A549 (cell line): ENCODE measurements around the gene TAPBPL. TPM values are rescaled to one million over a fixed set of nuclear protein-coding genes. Genes with fewer than 3 reads are reported as not detected.

Experiments used
- ATAC-seq, 2 experiments: fragments of 200-7000 bp in 1 of 2; fragments of >200 bp in 1 of 2; cut with Nextera tagmentation in 1 of 2; cut with Tn5 transposase in 1 of 2; 3 replicates each; pipeline versions ENCODE4 v1.8.0 to v1.9.1; 2018 to 2020; ENCODE audit warnings: mild to moderate bottlenecking in 1 of 2, moderate library complexity in 1 of 2
- CTCF ChIA-PET: fragments of 300-600 bp; sonication (Branson Sonifier 250); formaldehyde crosslinking; extraction: SDS; loops from one replicate; lab custom pipeline; 2021; ENCODE audit warnings: antibody characterized with exemption, inconsistent platforms; lab: Yijun Ruan, JAX
- POLR2A ChIA-PET: fragments of 350-600 bp; formaldehyde crosslinking; extraction: SDS; loops from one replicate; lab custom pipeline; 2021; ENCODE audit warnings: antibody characterized with exemption, inconsistent platforms; lab: Yijun Ruan, JAX
- DNase-seq, 2 experiments: peaks; one replicate each; pipeline versions ENCODE4 v3.0.0 to v3.0.0-alpha.2; 2011 to 2016; ENCODE audit warnings: low read depth in 1 of 2, low spot score in 1 of 2
- FAIRE-seq: peaks from 2 replicates; lab custom pipeline; 2011; peaks lifted over from hg19 to GRCh38; lab: Jason Lieb, UNC
- H3K27ac ChIP-seq, 2 experiments: fragments of >200 bp; sonication (Bioruptor Twin); formaldehyde crosslinking; 3 replicates each; pipeline ENCODE4 v1.5.1; 2016 to 2017
- H3K4me1 ChIP-seq: fragments of >200 bp; sonication (Bioruptor Twin); formaldehyde crosslinking; 3 replicates; pipeline ENCODE4 v1.6.1; 2016
- H3K4me2 ChIP-seq: fragments of >200 bp; sonication (Bioruptor Twin); formaldehyde crosslinking; 3 replicates; pipeline ENCODE4 v1.6.1; 2016
- H3K4me3 ChIP-seq: fragments of >200 bp; sonication (Bioruptor Twin); formaldehyde crosslinking; 3 replicates; pipeline ENCODE4 v1.5.1; 2016
- H3K9me3 ChIP-seq: fragments of >200 bp; sonication (Bioruptor Twin); formaldehyde crosslinking; 3 replicates; pipeline ENCODE4 v1.6.1; 2016
- BCL3 ChIP-seq: fragments of >200 bp; sonication (Bioruptor Twin); formaldehyde crosslinking; IDR thresholded peaks from 3 replicates; pipeline ENCODE4 v1.6.1; 2016
- BHLHE40 ChIP-seq: IDR thresholded peaks from 2 replicates; pipeline ENCODE4 v1.6.1; 2012; ENCODE audit warnings: low read depth, low read length, inconsistent platforms
- CEBPB ChIP-seq, 2 experiments: fragments of >200 bp in 1 of 2; sonication (Bioruptor Twin) in 1 of 2; formaldehyde crosslinking in 1 of 2; IDR thresholded peaks; 2 replicates each; pipeline ENCODE4 v1.6.1; 2012 to 2016
- CTCF ChIP-seq: fragments of >200 bp; sonication (Bioruptor Twin); formaldehyde crosslinking; IDR thresholded peaks from 3 replicates; pipeline ENCODE4 v1.5.1; 2016
- EHMT2 ChIP-seq: fragments of 200-600 bp; sonication (generic); IDR thresholded peaks from 2 replicates; pipeline ENCODE4 v1.6.1; 2016; ENCODE audit warnings: antibody characterized with exemption, low read depth, mild to moderate bottlenecking, moderate library complexity
- ESRRA ChIP-seq: fragments of 150-350 bp; IDR thresholded peaks from 2 replicates; pipeline ENCODE4 v1.6.1; 2014; ENCODE audit warnings: mild to moderate bottlenecking, low read length, borderline replicate concordance
- FOSL2 ChIP-seq, 2 experiments: fragments of 450-650 bp in 1 of 2; fragments of >200 bp in 1 of 2; sonication (Bioruptor Twin) in 1 of 2; formaldehyde crosslinking; IDR thresholded peaks; 2 replicates each; pipeline versions ENCODE4 v1.5.0 to v1.6.1; 2016 to 2020; ENCODE audit warnings: mild to moderate bottlenecking in 1 of 2, moderate library complexity in 1 of 2
- HDAC2 ChIP-seq: fragments of 200-600 bp; sonication (generic); IDR thresholded peaks from 2 replicates; pipeline ENCODE4 v1.6.1; 2016
- HEYL ChIP-seq: fragments of 250-450 bp; sonication (Bioruptor Pico); IDR thresholded peaks from 2 replicates; pipeline ENCODE4 v1.8.0; 2021; ENCODE audit warnings: mild to moderate bottlenecking, moderate library complexity
- HOXB5 ChIP-seq: fragments of 250-450 bp; sonication (Bioruptor Pico); IDR thresholded peaks from 2 replicates; pipeline ENCODE4 v1.5.0; 2020; ENCODE audit warnings: mild to moderate bottlenecking, moderate library complexity
- JUN ChIP-seq, 2 experiments: fragments of >200 bp; sonication (Bioruptor Twin); formaldehyde crosslinking; IDR thresholded peaks; 2 replicates in 1 of 2; 3 replicates in 1 of 2; pipeline ENCODE4 v1.6.1; 2016 to 2017
- KDM1A ChIP-seq: fragments of 200-600 bp; sonication (generic); IDR thresholded peaks from 2 replicates; pipeline ENCODE4 v1.6.1; 2016; ENCODE audit warnings: low read depth, mild to moderate bottlenecking
- MAFK ChIP-seq: fragments of 450-650 bp; IDR thresholded peaks from 2 replicates; pipeline ENCODE4 v1.6.1; 2014; ENCODE audit not compliant: partially characterized antibody
- MAZ ChIP-seq: fragments of 150-350 bp; IDR thresholded peaks from 2 replicates; pipeline ENCODE4 v1.6.1; 2014; ENCODE audit warnings: antibody characterized with exemption, low read depth, low read length, borderline replicate concordance
- PBX3 ChIP-seq: IDR thresholded peaks from 2 replicates; pipeline ENCODE4 v1.6.1; 2012
- POLR2A ChIP-seq: IDR thresholded peaks from 2 replicates; pipeline ENCODE4 v1.6.1; 2012; ENCODE audit warnings: mild to moderate bottlenecking, low read length
- POLR2AphosphoS2 ChIP-seq: conservative IDR thresholded peaks from 2 replicates; pipeline ENCODE4 v1.6.1; 2012; ENCODE audit warnings: low read length, improper control_type of control experiment, inconsistent platforms
- RAD21 ChIP-seq, 2 experiments: fragments of >200 bp in 1 of 2; sonication (Bioruptor Twin) in 1 of 2; formaldehyde crosslinking in 1 of 2; IDR thresholded peaks in 1 of 2; conservative IDR thresholded peaks in 1 of 2; 2 replicates in 1 of 2; 3 replicates in 1 of 2; pipeline ENCODE4 v1.6.1; 2012 to 2018; ENCODE audit warnings: inconsistent platforms in 1 of 2
- RCOR1 ChIP-seq: fragments of 150-350 bp; IDR thresholded peaks from 2 replicates; pipeline ENCODE4 v1.6.1; 2014; ENCODE audit warnings: antibody characterized with exemption, low read length, low read depth
- RFX5 ChIP-seq: fragments of 450-650 bp; IDR thresholded peaks from 2 replicates; pipeline ENCODE4 v1.7.1; 2014; ENCODE audit warnings: antibody characterized with exemption, mild to moderate bottlenecking, moderate library complexity
- RNF2 ChIP-seq: fragments of 200-600 bp; sonication (generic); IDR thresholded peaks from 2 replicates; pipeline ENCODE4 v1.6.1; 2016; ENCODE audit warnings: low read depth, mild to moderate bottlenecking, antibody characterized with exemption, moderate library complexity, borderline replicate concordance
- SREBF2 ChIP-seq: fragments of 450-650 bp; IDR thresholded peaks from 2 replicates; pipeline ENCODE4 v1.6.1; 2014; ENCODE audit warnings: mild to moderate bottlenecking, moderate library complexity
- TFCP2L1 ChIP-seq: fragments of 250-450 bp; sonication (Bioruptor Pico); IDR thresholded peaks from 2 replicates; pipeline ENCODE4 v1.5.0; 2021; ENCODE audit warnings: mild to moderate bottlenecking
- ZNF302 ChIP-seq: fragments of 250-450 bp; sonication (Bioruptor Pico); IDR thresholded peaks from 2 replicates; pipeline ENCODE4 v1.9.0; 2021; ENCODE audit warnings: inconsistent platforms, mild to moderate bottlenecking, moderate library complexity
- ZSCAN20 ChIP-seq: fragments of 250-450 bp; sonication (Bioruptor Pico); IDR thresholded peaks from 2 replicates; pipeline ENCODE4 v1.8.0; 2022; ENCODE audit warnings: mild to moderate bottlenecking, moderate library complexity
- WGBS: methylation state at CpG from one replicate; pipeline ENCODE4 v1.1.6; 2017; ENCODE audit errors: missing lambda C conversion rate; 5-methylcytosine and 5-hydroxymethylcytosine counted together
- polyA plus RNA-seq, 4 experiments: library from polyadenylated mRNA; depleted of rRNA in 3 of 4; stranded (reverse); fragments of >200 nt; fragmentation: RNase III in 1 of 4; extraction: RNeasy Plus Mini Kit Qiagen cat#74134 plus additional on column Dnase treatment in 1 of 4; gene quantifications; 2 replicates in 3 of 4; 3 replicates in 1 of 4; pipeline ENCODE4 v1.2.3, GENCODE V29; 2011 to 2017
- TF ChIP-seq, protein P1 (sequence below): fragments of 450-650 bp; IDR thresholded peaks from 2 replicates; pipeline ENCODE4 v1.6.1; 2014; ENCODE audit warnings: antibody characterized with exemption
- TF ChIP-seq, protein P2 (sequence below): fragments of 250-450 bp; sonication (Bioruptor Pico); IDR thresholded peaks from 2 replicates; pipeline ENCODE4 v1.5.0; 2021; ENCODE audit warnings: mild to moderate bottlenecking, moderate library complexity, borderline replicate concordance

The TAPBPL gene
- polyA plus RNA-seq, 2 of the 4 experiments (the other 2 are of a cell fraction) = 2.8 to 3.6 TPM

DNA sequence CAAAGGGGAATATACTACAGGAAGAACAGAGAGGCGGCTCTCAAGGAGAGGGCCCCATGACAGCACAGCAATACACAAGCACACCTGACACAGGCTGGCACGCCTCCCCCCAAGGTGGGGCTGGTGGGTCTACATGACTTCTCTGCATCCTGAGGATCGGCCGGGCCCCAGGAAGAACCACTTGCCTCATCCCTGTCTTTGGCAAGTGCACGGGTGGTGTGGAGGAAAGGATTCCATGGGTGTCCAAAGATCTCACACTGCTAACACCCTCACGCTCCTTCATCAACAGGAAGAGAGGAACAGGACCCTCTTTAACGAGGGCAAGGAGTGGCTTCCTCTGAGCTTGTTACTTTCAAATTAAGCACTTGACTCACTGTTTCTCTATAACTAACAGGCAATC is 11.4 kb downstream of the TAPBPL start:
- FAIRE-seq (no peak), ATAC-seq (no peak), DNase-seq (no peak)
- peaks cover 11% of the 10 kb centered on the region for H3K4me1 ChIP-seq
- no peak overlapping the region for H3K4me3 ChIP-seq
- no peak overlapping the region for H3K27ac ChIP-seq
- no peak overlapping the region for H3K4me2 ChIP-seq
- H3K9me3 ChIP-seq = no peaks in the 10 kb centered on the region
- CTCF ChIA-PET = interaction anchor here (0.7 to 9.3 kb wide), 8 partner anchors 12 to 184 kb away, joined by 3 to 92 read pairs (median 5); partner anchors contain the start of gene TAPBPL
- WGBS = 90% methylated on average over 7 of the region's 7 CpGs
- POLR2A ChIA-PET = interaction anchor here (1.1 kb wide), 1 partner anchor 118 kb away, joined by 3 read pairs; no protein-coding TSS in a partner anchor
- TF ChIP-seq PBX3 = no peak
- TF ChIP-seq POLR2A = no peak
- TF ChIP-seq MAZ = no peak
- TF ChIP-seq ZNF302 (CRISPR knock-in tag) = no peak
- no peak for TF ChIP-seq CEBPB (IDR thresholded peaks at IDR 0.05)
- TF ChIP-seq RNF2 = no peak
- TF ChIP-seq FOSL2 (IDR thresholded peaks at IDR 0.05) = no peak
- no peak for TF ChIP-seq FOSL2 (CRISPR knock-in tag; IDR thresholded peaks at IDR 0.05)
- TF ChIP-seq, protein P1, sequence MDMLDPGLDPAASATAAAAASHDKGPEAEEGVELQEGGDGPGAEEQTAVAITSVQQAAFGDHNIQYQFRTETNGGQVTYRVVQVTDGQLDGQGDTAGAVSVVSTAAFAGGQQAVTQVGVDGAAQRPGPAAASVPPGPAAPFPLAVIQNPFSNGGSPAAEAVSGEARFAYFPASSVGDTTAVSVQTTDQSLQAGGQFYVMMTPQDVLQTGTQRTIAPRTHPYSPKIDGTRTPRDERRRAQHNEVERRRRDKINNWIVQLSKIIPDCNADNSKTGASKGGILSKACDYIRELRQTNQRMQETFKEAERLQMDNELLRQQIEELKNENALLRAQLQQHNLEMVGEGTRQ = no peak
- TF ChIP-seq HEYL = no peak
- no peak for TF ChIP-seq HDAC2
- TF ChIP-seq MAFK = no peak
- no peak for TF ChIP-seq TFCP2L1 (CRISPR knock-in tag)
- TF ChIP-seq EHMT2 = no peak
- no peak for TF ChIP-seq BCL3
- TF ChIP-seq ESRRA = no peak
- TF ChIP-seq BHLHE40 = no peak
- TF ChIP-seq JUN (IDR thresholded peaks at IDR 0.05) = no peak
- TF ChIP-seq ZSCAN20 (CRISPR knock-in tag) = no peak

DNA sequence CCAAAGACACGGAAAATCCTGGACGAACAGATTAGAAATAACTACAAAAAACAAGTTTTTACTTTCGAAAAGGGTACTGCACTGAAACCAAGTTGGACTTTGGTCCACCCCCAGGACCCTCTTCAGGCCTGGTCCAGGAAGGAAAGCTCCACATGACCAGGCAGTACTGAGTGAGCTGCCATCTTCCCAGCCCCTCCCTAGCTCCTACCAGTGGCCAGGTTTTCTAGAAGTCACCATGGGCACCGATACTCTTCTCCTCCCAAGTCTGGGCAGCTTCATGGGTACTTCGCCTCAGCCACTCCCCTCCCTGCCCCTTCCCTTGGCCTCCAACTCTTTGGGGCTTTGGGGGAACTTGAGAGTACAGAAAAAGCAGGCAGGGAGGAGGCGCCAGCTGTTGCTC is 12.0 kb downstream of the TAPBPL start:
- WGBS = 96% methylated on average over 6 of the region's 6 CpGs
- ChIA-PET CTCF (interaction anchor here (0.6 to 9.3 kb wide), 12 partner anchors 20 to 185 kb away, joined by 3 to 92 read pairs (median 7); no protein-coding TSS in a partner anchor), POLR2A (interaction anchor here (1.1 kb wide), 1 partner anchor 119 kb away, joined by 3 read pairs; no protein-coding TSS in a partner anchor)
- FAIRE-seq (no peak), ATAC-seq (no peak), DNase-seq (no peak)
- Histone ChIP-seq H3K27ac (0 out of 6 replicates have a peak overlapping the region, but pooled peaks of 1 of the 2 experiments have one; percentile 10), H3K4me2 (no peak overlapping the region), H3K9me3 (no peaks in the 10 kb centered on the region), H3K4me1 (peaks cover 18% of the 10 kb centered on the region), H3K4me3 (no peak overlapping the region)
- TF ChIP-seq POLR2AphosphoS2 (no peak), KDM1A (no peak), RAD21 (conservative IDR thresholded peaks at IDR 0.05 in 1 of 2, IDR thresholded peaks at IDR 0.05 in 1 of 2) (no peak), SREBF2 (no peak), ESRRA (no peak), RFX5 (no peak), ZSCAN20 (CRISPR knock-in tag) (no peak), RCOR1 (no peak), BCL3 (no peak), CTCF (no peak), HOXB5 (CRISPR knock-in tag) (no peak)
- TF ChIP-seq, protein P2, sequence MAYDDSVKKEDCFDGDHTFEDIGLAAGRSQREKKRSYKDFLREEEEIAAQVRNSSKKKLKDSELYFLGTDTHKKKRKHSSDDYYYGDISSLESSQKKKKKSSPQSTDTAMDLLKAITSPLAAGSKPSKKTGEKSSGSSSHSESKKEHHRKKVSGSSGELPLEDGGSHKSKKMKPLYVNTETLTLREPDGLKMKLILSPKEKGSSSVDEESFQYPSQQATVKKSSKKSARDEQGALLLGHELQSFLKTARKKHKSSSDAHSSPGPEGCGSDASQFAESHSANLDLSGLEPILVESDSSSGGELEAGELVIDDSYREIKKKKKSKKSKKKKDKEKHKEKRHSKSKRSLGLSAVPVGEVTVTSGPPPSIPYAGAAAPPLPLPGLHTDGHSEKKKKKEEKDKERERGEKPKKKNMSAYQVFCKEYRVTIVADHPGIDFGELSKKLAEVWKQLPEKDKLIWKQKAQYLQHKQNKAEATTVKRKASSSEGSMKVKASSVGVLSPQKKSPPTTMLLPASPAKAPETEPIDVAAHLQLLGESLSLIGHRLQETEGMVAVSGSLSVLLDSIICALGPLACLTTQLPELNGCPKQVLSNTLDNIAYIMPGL (CRISPR knock-in tag) = no peak
